ENCODE measurements around the gene CSHL1.

CSHL1 gene

GRCh38 chr17:63941162-63941561 lies 30.1 kb upstream of the CSHL1 start:
- no peak for DNase-seq (ENCODE audit: low read depth)
- no peak for TF ChIP-seq CTCF (IDR thresholded peaks at IDR 0.05; ENCODE audit: insufficient read depth, low read depth, low read length, missing control alignments)
- H3K4me3 ChIP-seq (ENCODE audit: low read length), result no peak overlapping the region

GRCh38 chr17:63940584-63940983 lies 29.5 kb upstream of the CSHL1 start:
- TF ChIP-seq CTCF (IDR thresholded peaks at IDR 0.05; ENCODE audit: insufficient read depth, low read depth, low read length, missing control alignments), result no peak
- no peak overlapping the region for H3K4me3 ChIP-seq (ENCODE audit: low read length)
- DNase-seq (ENCODE audit: low read depth), result no peak

- DNase-seq (ENCODE audit: low read depth), result no peak
- H3K4me3 ChIP-seq (ENCODE audit: low read length), result no peak overlapping the region
- TF ChIP-seq CTCF (IDR thresholded peaks at IDR 0.05; ENCODE audit: insufficient read depth, low read depth, low read length, missing control alignments), result no peak
These were observed 28.8 kb upstream of the CSHL1 start for GRCh38 chr17:63939884-63940283.

- TF ChIP-seq CTCF (IDR thresholded peaks at IDR 0.05; ENCODE audit: insufficient read depth, low read depth, low read length, missing control alignments), result no peak
- no peak for DNase-seq (ENCODE audit: low read depth)
- no peak overlapping the region for H3K4me3 ChIP-seq (ENCODE audit: low read length)
These were observed 28.3 kb upstream of the CSHL1 start for GRCh38 chr17:63939401-63939800.

- no peak for TF ChIP-seq CTCF (IDR thresholded peaks at IDR 0.05; ENCODE audit: insufficient read depth, low read depth, low read length, missing control alignments)
- no peak overlapping the region for H3K4me3 ChIP-seq (ENCODE audit: low read length)
- DNase-seq (ENCODE audit: low read depth), result no peak
These were observed 26.9 kb upstream of the CSHL1 start for GRCh38 chr17:63937920-63938319.

- no peak for TF ChIP-seq CTCF (IDR thresholded peaks at IDR 0.05; ENCODE audit: insufficient read depth, low read depth, low read length, missing control alignments)
- H3K4me3 ChIP-seq (ENCODE audit: low read length), result no peak overlapping the region
- no peak for DNase-seq (ENCODE audit: low read depth)
These were observed 26.3 kb upstream of the CSHL1 start for GRCh38 chr17:63937319-63937718.

GRCh38 chr17:63934183-63935112 lies 23.4 kb upstream of the CSHL1 start:
- no peak for DNase-seq (ENCODE audit: low read depth)
- TF ChIP-seq CTCF (IDR thresholded peaks at IDR 0.05; ENCODE audit: insufficient read depth, low read depth, low read length, missing control alignments), result no peak
- H3K4me3 ChIP-seq (ENCODE audit: low read length), result no peak overlapping the region

Data from epithelial cell of esophagus (primary cell).